ENCODE measurements around the gene DHRS4.

DHRS4 gene

GRCh38 chr14:23953464-23954278, at the start of gene DHRS4:
Gene DHRS4 (plus strand): TSS chr14:23953770. CDS start chr14:23953789, 19 bp downstream.
- DNase-seq: peak; percentile 68

- peak; percentile 18 for DNase-seq
Measured at GRCh38 chr14:23910101-23910875, 43.3 kb upstream of the DHRS4 start.

- no peak for DNase-seq
Measured at GRCh38 chr14:23910876-23911210, 42.7 kb upstream of the DHRS4 start.

- no peak for DNase-seq
Measured at GRCh38 chr14:23915559-23915958, 38.0 kb upstream of the DHRS4 start.

- no peak for DNase-seq
Measured at GRCh38 chr14:23916004-23916403, 37.6 kb upstream of the DHRS4 start.

GRCh38 chr14:23916446-23916845, 37.1 kb upstream of the DHRS4 start:
- no peak for DNase-seq

- DNase-seq: no peak
Measured at GRCh38 chr14:23922545-23922944, 31.0 kb upstream of the DHRS4 start.

- no peak for DNase-seq
Measured at GRCh38 chr14:23925523-23926075, 28.0 kb upstream of the DHRS4 start.

- DNase-seq: no peak
Measured at GRCh38 chr14:23926543-23926942, 27.0 kb upstream of the DHRS4 start.

- DNase-seq: no peak
Measured at GRCh38 chr14:23929136-23929535, 24.4 kb upstream of the DHRS4 start.

GRCh38 chr14:23929822-23930294, 23.7 kb upstream of the DHRS4 start:
- no peak for DNase-seq

- no peak for DNase-seq
Measured at GRCh38 chr14:23930742-23931141, 22.8 kb upstream of the DHRS4 start.

- no peak for DNase-seq
Measured at GRCh38 chr14:23931721-23932289, 21.8 kb upstream of the DHRS4 start.

GRCh38 chr14:23932639-23933038, 20.9 kb upstream of the DHRS4 start:
- no peak for DNase-seq

- DNase-seq: no peak
Measured at GRCh38 chr14:23933108-23933741, 20.3 kb upstream of the DHRS4 start.

GRCh38 chr14:23933742-23934128, 19.8 kb upstream of the DHRS4 start:
- no peak for DNase-seq

- no peak for DNase-seq
Measured at GRCh38 chr14:23935158-23935557, 18.4 kb upstream of the DHRS4 start.

- no peak for DNase-seq
Measured at GRCh38 chr14:23936084-23936829, 17.3 kb upstream of the DHRS4 start.

GRCh38 chr14:23937203-23937602, 16.4 kb upstream of the DHRS4 start:
- DNase-seq: no peak

GRCh38 chr14:23938823-23939222, 14.7 kb upstream of the DHRS4 start:
- no peak for DNase-seq

GRCh38 chr14:23939607-23940326, 13.8 kb upstream of the DHRS4 start:
- DNase-seq: no peak

GRCh38 chr14:23941230-23941629, 12.3 kb upstream of the DHRS4 start:
- no peak for DNase-seq
